Measurements from ENCODE around the gene DCAF5.

DCAF5 gene

GRCh38 chr14:69059658-69060623, 93.0 kb downstream of the DCAF5 start:
- TF ChIP-seq POLR2AphosphoS5 (IDR thresholded peaks at IDR 0.05; ENCODE audit: low read depth) (no peak), SPI1 (IDR thresholded peaks at IDR 0.05; ENCODE audit: borderline replicate concordance, low read depth) (no peak), GABPA (IDR thresholded peaks at IDR 0.05; ENCODE audit: low read depth) (no peak), REST (IDR thresholded peaks at IDR 0.05; ENCODE audit: insufficient replicate concordance, low read depth) (no peak), CTCF (IDR thresholded peaks at IDR 0.05; ENCODE audit: insufficient read depth, low read length) (no peak)
- H3K27me3 ChIP-seq (ENCODE audit: insufficient read depth, poor library complexity, severe bottlenecking) = no peaks in the 10 kb centered on the region
- H3K27ac ChIP-seq (replicated peaks) = no peak overlapping the region
- DNase-seq (ENCODE audit: low read depth in 1 of 2, low spot score in 1 of 2) = no peak
- no peak overlapping the region for H3K4me3 ChIP-seq (replicated peaks; ENCODE audit: insufficient read depth, low read length)

GRCh38 chr14:69055999-69056788, 96.7 kb downstream of the DCAF5 start:
- peak in 1 of 2 experiments; percentile 42 for DNase-seq (ENCODE audit: low read depth in 1 of 2, low spot score in 1 of 2)
- Histone ChIP-seq H3K27me3 (ENCODE audit: insufficient read depth, poor library complexity, severe bottlenecking) (no peaks in the 10 kb centered on the region), H3K4me3 (replicated peaks; ENCODE audit: insufficient read depth, low read length) (no peak overlapping the region), H3K27ac (replicated peaks) (no peak overlapping the region)
- TF ChIP-seq REST (IDR thresholded peaks at IDR 0.05; ENCODE audit: insufficient replicate concordance, low read depth) = no peak
- TF ChIP-seq GABPA (IDR thresholded peaks at IDR 0.05; ENCODE audit: low read depth) = no peak
- TF ChIP-seq POLR2AphosphoS5 (IDR thresholded peaks at IDR 0.05; ENCODE audit: low read depth) = no peak
- no peak for TF ChIP-seq SPI1 (IDR thresholded peaks at IDR 0.05; ENCODE audit: borderline replicate concordance, low read depth)
- TF ChIP-seq CTCF (IDR thresholded peaks at IDR 0.05; ENCODE audit: insufficient read depth, low read length) = no peak

- TF ChIP-seq POLR2AphosphoS5 (IDR thresholded peaks at IDR 0.05; ENCODE audit: low read depth) (no peak), GABPA (IDR thresholded peaks at IDR 0.05; ENCODE audit: low read depth) (no peak), SPI1 (IDR thresholded peaks at IDR 0.05; ENCODE audit: borderline replicate concordance, low read depth) (no peak), REST (IDR thresholded peaks at IDR 0.05; ENCODE audit: insufficient replicate concordance, low read depth) (no peak), CTCF (IDR thresholded peaks at IDR 0.05; ENCODE audit: insufficient read depth, low read length) (no peak)
Measured at GRCh38 chr14:69055125-69055524, 97.8 kb downstream of the DCAF5 start.

More at GRCh38 chr14:69055125-69055524, 97.8 kb downstream of the DCAF5 start:
- Histone ChIP-seq H3K27ac (replicated peaks) (no peak overlapping the region), H3K27me3 (ENCODE audit: insufficient read depth, poor library complexity, severe bottlenecking) (no peaks in the 10 kb centered on the region), H3K4me3 (replicated peaks; ENCODE audit: insufficient read depth, low read length) (no peak overlapping the region)
- DNase-seq (ENCODE audit: low read depth in 1 of 2, low spot score in 1 of 2) = no peak

Measured in HL-60 (cell line).